HG02981 (cell line): ENCODE measurements around the gene NACC2.
"Not testable (repeated sequence)": the region's sequence is repeated elsewhere in the genome, so short reads cannot be mapped to it uniquely, and the experiment has no call there.

ENCODE experiments used
- ATAC-seq: cut with Tn5 transposase; IDR thresholded peaks from one replicate; pipeline ENCODE4 v1.9.1; 2021; ENCODE audit warnings: mild to moderate bottlenecking, moderate library complexity; ENCODE audit not compliant: unreplicated experiment

Gene NACC2

GRCh38 chr9:136083558-136084062 is 11.5 kb downstream of the NACC2 start:
- ATAC-seq, result no peak

GRCh38 chr9:136082496-136083361 is 12.4 kb downstream of the NACC2 start:
- no peak for ATAC-seq

- no peak for ATAC-seq
Measured at GRCh38 chr9:136081826-136082495, 13.1 kb downstream of the NACC2 start.

DNA sequence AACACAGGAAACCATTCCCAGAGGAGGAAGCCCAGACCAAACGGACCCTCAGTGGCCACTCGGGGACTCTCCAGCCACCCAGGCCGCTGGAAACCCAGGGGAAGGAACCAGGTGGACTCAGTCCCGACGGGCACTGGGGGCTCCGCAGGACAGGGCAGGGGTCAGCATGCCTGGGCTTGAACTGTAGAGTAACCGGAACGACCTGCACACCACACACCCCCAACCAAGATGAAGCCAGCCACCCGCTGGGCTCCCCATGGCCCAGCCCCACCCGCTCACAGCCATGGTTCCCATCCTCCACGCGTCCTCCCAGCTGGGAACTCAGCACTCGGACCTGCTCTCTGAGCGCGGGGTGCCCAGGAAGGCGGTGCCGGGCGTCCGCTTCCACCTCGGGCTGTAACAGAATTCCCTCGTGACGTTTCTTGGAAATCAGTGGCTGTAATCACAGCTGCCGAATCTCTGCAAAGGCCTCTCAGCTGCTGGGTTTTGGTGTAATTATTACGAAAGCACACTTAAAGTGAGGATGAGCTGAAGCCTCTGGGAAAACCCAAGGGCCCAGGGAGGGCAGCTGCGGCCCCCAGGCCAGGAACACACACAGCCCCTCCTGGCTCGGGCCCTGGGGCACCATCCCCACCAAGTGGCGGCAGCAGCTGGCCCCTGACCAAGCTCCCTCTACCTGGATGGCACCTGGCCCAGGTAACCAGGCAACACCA is 13.8 kb downstream of the NACC2 start:
- ATAC-seq, result no peak

DNA sequence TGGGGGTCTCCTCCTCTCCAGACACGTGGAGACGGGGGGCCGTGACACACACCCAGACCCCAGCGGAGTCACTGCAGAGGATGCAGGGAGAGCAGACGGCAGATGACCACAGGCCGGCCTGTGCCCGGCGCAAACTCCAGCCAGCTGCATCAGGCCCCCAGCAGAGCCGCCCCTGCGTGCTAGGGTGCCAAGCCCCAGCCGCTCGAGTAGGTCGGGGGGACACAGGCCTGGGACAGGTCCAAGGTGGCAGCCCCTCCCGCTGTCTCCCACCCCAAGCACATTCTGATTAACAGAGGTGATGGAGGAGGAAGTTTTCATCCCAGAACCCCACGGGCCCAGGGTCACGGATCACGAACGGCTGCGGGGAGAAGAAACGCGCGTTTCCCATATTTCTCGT is 14.4 kb downstream of the NACC2 start:
- ATAC-seq, result no peak

GRCh38 chr9:136079916-136080246 is 15.2 kb downstream of the NACC2 start:
- ATAC-seq, result no peak

DNA sequence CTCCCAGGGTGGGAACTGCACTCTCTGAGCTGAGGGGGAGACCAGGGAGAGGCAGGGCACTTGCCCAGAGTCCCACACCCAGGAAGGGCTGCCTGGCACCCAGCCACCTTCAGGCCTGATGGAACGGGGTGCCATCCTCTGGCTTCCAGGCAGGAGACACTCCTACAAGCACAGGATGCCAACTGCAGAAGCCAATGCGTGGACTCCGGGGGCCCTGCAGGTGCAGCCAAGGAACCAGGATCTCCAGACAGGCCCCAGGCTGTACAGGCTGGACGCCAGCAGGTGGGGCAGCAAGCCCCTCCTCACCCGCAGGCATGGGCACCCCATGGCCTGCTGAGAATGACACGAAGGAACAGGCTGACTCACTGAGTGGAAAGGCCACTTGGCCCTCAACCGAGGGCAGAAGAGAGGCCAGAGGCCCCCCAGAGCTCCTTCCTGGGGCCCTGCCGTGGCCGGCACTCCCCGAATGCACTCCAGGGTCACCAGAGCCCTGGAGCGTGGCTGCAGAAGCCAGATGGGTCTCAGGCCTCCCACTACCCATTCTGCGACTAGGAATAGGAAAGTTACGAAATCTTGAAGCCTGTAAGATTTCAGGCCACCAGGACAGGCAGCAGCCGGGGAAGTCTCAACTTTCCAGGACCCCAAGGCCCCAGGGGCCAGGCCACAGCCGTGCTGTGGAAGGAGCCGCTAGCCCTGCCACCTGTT is 15.7 kb downstream of the NACC2 start:
- no peak for ATAC-seq

- no peak for ATAC-seq
Measured at GRCh38 chr9:136078498-136079011, 16.5 kb downstream of the NACC2 start.

GRCh38 chr9:136078024-136078423 is 17.1 kb downstream of the NACC2 start:
- ATAC-seq, result no peak

DNA sequence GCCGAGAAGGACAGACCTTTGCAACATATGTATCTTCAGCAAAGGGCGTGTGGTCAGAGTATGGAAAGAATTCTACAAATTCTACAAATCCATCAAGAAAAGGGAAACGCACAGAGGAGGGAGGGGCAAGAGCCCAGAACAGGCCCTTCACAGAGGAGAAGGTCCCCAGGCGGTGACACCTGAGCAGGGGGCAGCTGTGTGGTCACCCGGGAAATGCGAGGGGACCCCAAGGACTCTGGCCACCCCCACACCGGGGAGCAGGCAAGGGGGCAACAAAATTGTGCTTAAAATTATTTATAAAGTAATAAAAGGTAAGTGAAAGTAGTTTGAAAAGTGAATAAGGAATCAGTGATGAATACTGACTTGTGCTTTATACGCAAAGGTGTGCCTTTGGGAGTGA is 17.6 kb downstream of the NACC2 start:
- ATAC-seq, result no peak

GRCh38 chr9:136075881-136076678 is 19.0 kb downstream of the NACC2 start:
- ATAC-seq, result no peak

GRCh38 chr9:136075134-136075841 is 19.8 kb downstream of the NACC2 start:
- ATAC-seq, result no peak

DNA sequence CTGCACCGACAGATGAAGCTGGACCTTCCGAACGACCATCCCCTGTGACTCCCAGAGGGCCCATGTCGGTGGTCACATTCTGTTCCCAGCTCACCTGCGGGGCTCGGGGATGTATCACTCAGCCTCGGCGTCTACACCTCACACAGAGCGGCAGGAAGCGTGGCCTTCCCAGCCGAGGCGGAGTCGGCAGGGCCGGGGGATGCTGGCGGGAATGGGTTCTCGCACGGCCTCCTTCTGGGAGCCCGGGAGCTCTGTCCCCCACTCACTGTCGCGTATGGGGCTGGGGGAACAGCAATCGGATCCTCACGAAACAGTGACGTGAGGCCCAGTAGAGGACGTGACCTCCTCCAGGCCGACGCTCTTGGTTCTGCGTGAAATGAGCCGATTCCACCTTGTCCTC is 20.4 kb downstream of the NACC2 start:
- ATAC-seq, result no peak

- ATAC-seq, result no peak
Measured at GRCh38 chr9:136062657-136063439, 32.2 kb downstream of the NACC2 start.

DNA sequence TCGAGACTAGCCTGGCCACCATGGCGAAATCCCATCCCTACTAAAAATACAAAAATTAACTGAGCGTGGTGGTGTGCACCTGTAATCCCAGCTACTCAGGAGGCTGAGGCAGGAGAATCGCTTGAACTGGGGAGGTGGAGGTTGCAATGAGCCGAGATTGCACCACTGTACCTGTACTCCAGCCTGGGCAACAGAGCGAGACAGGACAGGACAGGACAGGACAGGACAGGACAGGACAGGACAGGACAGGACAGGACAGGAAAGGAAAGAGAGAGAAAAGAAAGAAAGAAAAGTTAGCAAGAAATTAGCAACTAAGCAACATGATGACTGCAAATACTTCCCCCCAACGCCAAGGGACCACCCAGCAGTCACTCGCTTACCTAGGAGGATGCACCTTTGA is 33.2 kb downstream of the NACC2 start:
- not testable (repeated sequence) for ATAC-seq

DNA sequence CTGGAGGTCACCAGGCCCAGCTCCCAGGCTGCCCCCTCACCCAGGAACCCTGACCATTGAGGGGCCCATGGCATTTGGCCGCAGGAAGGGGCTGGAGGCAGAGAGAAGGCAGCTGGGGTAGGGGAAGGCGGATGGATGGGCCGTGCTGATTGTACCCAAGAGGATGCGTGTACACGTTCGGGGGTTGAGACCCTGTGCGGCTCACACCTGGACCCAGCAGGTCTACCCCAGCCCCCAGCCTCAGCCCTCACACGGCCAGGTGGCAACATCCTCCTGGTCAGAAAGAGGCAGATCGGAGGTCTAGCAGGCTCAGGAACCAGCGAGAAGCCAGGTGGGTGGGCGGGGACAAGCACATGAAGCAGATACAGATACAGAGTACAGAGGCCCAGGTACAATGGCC is 33.7 kb downstream of the NACC2 start:
- no peak for ATAC-seq

- ATAC-seq, result no peak
Measured at GRCh38 chr9:136060671-136061371, 34.3 kb downstream of the NACC2 start.
